Measurements from ENCODE around the gene COMMD1.

COMMD1 gene

GRCh38 chr2:61961231-61961901 lies 55.9 kb downstream of the COMMD1 start:
- H3K36me3 ChIP-seq (ENCODE audit: control insufficient read depth in 2 of 2, insufficient read depth in 1 of 2, low read length in 2 of 2): no peaks in the 10 kb centered on the region
- no peak for TF ChIP-seq ZNF155 (tag by site-specific recombination; IDR thresholded peaks at IDR 0.05)
- TF ChIP-seq ZNF623 (tag by site-specific recombination; IDR thresholded peaks at IDR 0.05): no peak
- TF ChIP-seq SP7 (tag by site-specific recombination; IDR thresholded peaks at IDR 0.05): no peak
- peak; percentile 35 for TF ChIP-seq SETDB1 (IDR thresholded peaks at IDR 0.05; ENCODE audit: insufficient read length, low read length)
- TF ChIP-seq KLF7 (tag by site-specific recombination; IDR thresholded peaks at IDR 0.05; ENCODE audit: borderline replicate concordance): no peak
- no peak for TF ChIP-seq ZNF580 (tag by site-specific recombination; IDR thresholded peaks at IDR 0.05)
- peak; percentile 94 for TF ChIP-seq ZNF133 (tag by site-specific recombination; IDR thresholded peaks at IDR 0.05)
- no peak overlapping the region for H3K4me3 ChIP-seq (ENCODE audit: low read depth, low read length)
- no peaks in the 10 kb centered on the region for H3K9me3 ChIP-seq (ENCODE audit: control insufficient read depth, insufficient read depth, low read depth, low read length)
- POLR2A ChIA-PET: no interaction called here
- CTCF ChIA-PET: no interaction called here
- no peaks in the 10 kb centered on the region for H3K4me1 ChIP-seq (ENCODE audit: control insufficient read depth, insufficient read depth, low read length)
- no peak overlapping the region for H3K27ac ChIP-seq (ENCODE audit: extremely low read depth, low read depth, low read length)

GRCh38 chr2:61962095-61962984 lies 56.9 kb downstream of the COMMD1 start:
- TF ChIP-seq REPIN1 (tag by site-specific recombination; IDR thresholded peaks at IDR 0.05; ENCODE audit: low read depth) (no peak), KLF17 (tag by site-specific recombination; IDR thresholded peaks at IDR 0.05) (no peak), ZNF488 (tag by site-specific recombination; IDR thresholded peaks at IDR 0.05) (no peak), ZNF449 (tag by site-specific recombination; IDR thresholded peaks at IDR 0.05) (peak; percentile 96), ZNF501 (tag by site-specific recombination; IDR thresholded peaks at IDR 0.05) (no peak), ZNF629 (tag by site-specific recombination; IDR thresholded peaks at IDR 0.05) (no peak), ZNF792 (tag by site-specific recombination; IDR thresholded peaks at IDR 0.05) (no peak), SP7 (tag by site-specific recombination; IDR thresholded peaks at IDR 0.05) (no peak), ZNF266 (tag by site-specific recombination; IDR thresholded peaks at IDR 0.05; ENCODE audit: low read depth) (no peak)
- no peak overlapping the region for H3K27ac ChIP-seq (ENCODE audit: extremely low read depth, low read depth, low read length)
- H3K4me1 ChIP-seq (ENCODE audit: control insufficient read depth, insufficient read depth, low read length): no peaks in the 10 kb centered on the region
- no peaks in the 10 kb centered on the region for H3K9me3 ChIP-seq (ENCODE audit: control insufficient read depth, insufficient read depth, low read depth, low read length)
- ChIA-PET POLR2A (no interaction called here), CTCF (interaction anchor here (0.5 kb wide), 1 partner anchor 1582 kb away, joined by 3 read pairs; no protein-coding TSS in a partner anchor)
- no peak overlapping the region for H3K4me3 ChIP-seq (ENCODE audit: low read depth, low read length)
- H3K36me3 ChIP-seq (ENCODE audit: control insufficient read depth in 2 of 2, insufficient read depth in 1 of 2, low read length in 2 of 2): no peaks in the 10 kb centered on the region

GRCh38 chr2:61966087-61966727 lies 60.7 kb downstream of the COMMD1 start:
- POLR2A ChIA-PET: no interaction called here
- H3K4me3 ChIP-seq (ENCODE audit: low read depth, low read length): no peak overlapping the region
- CTCF ChIA-PET: interaction anchor here (0.5 to 0.7 kb wide), 3 partner anchors 48 to 435 kb away, joined by 3 to 5 read pairs (median 3); no protein-coding TSS in a partner anchor
- H3K27ac ChIP-seq (ENCODE audit: extremely low read depth, low read depth, low read length): no peak overlapping the region
- peaks cover 2% of the 10 kb centered on the region; the same call in 1 of the 2 replicates for H3K4me1 ChIP-seq (ENCODE audit: control insufficient read depth, insufficient read depth, low read length)
- H3K9me3 ChIP-seq (ENCODE audit: control insufficient read depth, insufficient read depth, low read depth, low read length): no peaks in the 10 kb centered on the region
- H3K36me3 ChIP-seq (ENCODE audit: control insufficient read depth in 2 of 2, insufficient read depth in 1 of 2, low read length in 2 of 2): no peaks in the 10 kb centered on the region
- no peak for TF ChIP-seq ZNF624 (tag by site-specific recombination; IDR thresholded peaks at IDR 0.05)
- no peak for TF ChIP-seq YY2 (tag by site-specific recombination; IDR thresholded peaks at IDR 0.05)
- no peak for TF ChIP-seq ZNF585B (tag by site-specific recombination; IDR thresholded peaks at IDR 0.05)
- no peak for TF ChIP-seq ZNF555 (tag by site-specific recombination; conservative IDR thresholded peaks at IDR 0.05)
- TF ChIP-seq ZBTB8A (tag by site-specific recombination; IDR thresholded peaks at IDR 0.05): no peak
- no peak for TF ChIP-seq PATZ1 (tag by site-specific recombination; IDR thresholded peaks at IDR 0.05)
